OCI-LY1 (cell line): Measurements from ENCODE around the gene PHF2.

ENCODE experiments used
- H2AFZ ChIP-seq: fragments of 200-600 bp; sonication (generic), shearing (Covaris generic); 2 replicates; pipeline ENCODE4 v1.6.0; 2014; ENCODE audit warnings: antibody characterized with exemption, mild to moderate bottlenecking, low read length
- H3F3A ChIP-seq: fragments of 200-600 bp; sonication (generic), shearing (Covaris generic); 2 replicates; pipeline ENCODE4 v1.6.0; 2014; ENCODE audit warnings: mild to moderate bottlenecking, antibody characterized with exemption, low read length, moderate library complexity; ENCODE audit not compliant: insufficient read depth
- H3K27ac ChIP-seq: fragments of 200-600 bp; sonication (generic); 2 replicates; pipeline ENCODE4 v1.5.1; 2014; ENCODE audit warnings: low read length, mixed run types, mild to moderate bottlenecking, low read depth; ENCODE audit not compliant: poor library complexity, severe bottlenecking
- H3K27me3 ChIP-seq: fragments of 200-600 bp; sonication (generic); 2 replicates; pipeline ENCODE4 v1.6.0; 2014; ENCODE audit warnings: antibody characterized with exemption, mild to moderate bottlenecking, low read length, moderate library complexity; ENCODE audit not compliant: insufficient read depth
- H3K36me3 ChIP-seq: fragments of 200-600 bp; sonication (generic); 2 replicates; pipeline ENCODE4 v1.6.1; 2014; ENCODE audit warnings: mild to moderate bottlenecking, antibody characterized with exemption, low read length, moderate library complexity, mixed read lengths; ENCODE audit not compliant: insufficient read depth
- H3K4me1 ChIP-seq: fragments of 200-600 bp; sonication (generic); 2 replicates; pipeline ENCODE4 v1.5.1; 2014; ENCODE audit warnings: mild to moderate bottlenecking, low read length, moderate library complexity; ENCODE audit not compliant: insufficient read depth, severe bottlenecking
- H3K4me2 ChIP-seq: fragments of 200-600 bp; sonication (generic), shearing (Covaris generic); 2 replicates; pipeline ENCODE4 v1.6.1; 2014; ENCODE audit warnings: low read length
- H3K4me3 ChIP-seq: fragments of 200-600 bp; sonication (generic); 2 replicates; pipeline ENCODE4 v1.5.1; 2014; ENCODE audit warnings: low read length, low read depth, mild to moderate bottlenecking, mixed read lengths; ENCODE audit not compliant: poor library complexity, severe bottlenecking
- H3K79me2 ChIP-seq: fragments of 200-600 bp; shearing (Covaris generic); 2 replicates; pipeline ENCODE4 v1.6.1; 2016; ENCODE audit warnings: mixed run types, low read length, mixed read lengths; ENCODE audit not compliant: insufficient read depth
- H3K9ac ChIP-seq: fragments of 200-600 bp; sonication (generic), shearing (Covaris generic); 2 replicates; pipeline ENCODE4 v1.6.1; 2014; ENCODE audit warnings: mild to moderate bottlenecking, low read length, mixed read lengths
- H3K9me2 ChIP-seq: fragments of 200-600 bp; sonication (generic), shearing (Covaris generic); 2 replicates; pipeline ENCODE4 v1.6.1; 2014; ENCODE audit warnings: low read depth, mild to moderate bottlenecking, low read length, mixed read lengths
- H3K9me3 ChIP-seq: fragments of 200-600 bp; shearing (Covaris generic); 2 replicates; pipeline ENCODE4 v1.6.1; 2014; ENCODE audit warnings: low read length, mixed read lengths
- H4K20me1 ChIP-seq: fragments of 200-600 bp; sonication (generic), shearing (Covaris generic); 2 replicates; pipeline ENCODE4 v1.6.0; 2016; ENCODE audit warnings: mild to moderate bottlenecking, low read length; ENCODE audit not compliant: insufficient read depth
- EZH2 ChIP-seq: fragments of 200-600 bp; sonication (generic), shearing (Covaris generic); IDR thresholded peaks from 2 replicates; pipeline ENCODE4 v1.8.0; 2017; ENCODE audit warnings: borderline replicate concordance, mixed run types, mild to moderate bottlenecking, antibody characterized with exemption, low read length, moderate library complexity, mixed read lengths
- TF ChIP-seq, protein P1 (sequence below): fragments of 200-600 bp; sonication (generic), shearing (Covaris generic); IDR thresholded peaks from 2 replicates; pipeline ENCODE4 v1.5.1; 2017; ENCODE audit warnings: mild to moderate bottlenecking, antibody characterized with exemption, low read length, moderate library complexity, mixed read lengths

The PHF2 gene

DNA sequence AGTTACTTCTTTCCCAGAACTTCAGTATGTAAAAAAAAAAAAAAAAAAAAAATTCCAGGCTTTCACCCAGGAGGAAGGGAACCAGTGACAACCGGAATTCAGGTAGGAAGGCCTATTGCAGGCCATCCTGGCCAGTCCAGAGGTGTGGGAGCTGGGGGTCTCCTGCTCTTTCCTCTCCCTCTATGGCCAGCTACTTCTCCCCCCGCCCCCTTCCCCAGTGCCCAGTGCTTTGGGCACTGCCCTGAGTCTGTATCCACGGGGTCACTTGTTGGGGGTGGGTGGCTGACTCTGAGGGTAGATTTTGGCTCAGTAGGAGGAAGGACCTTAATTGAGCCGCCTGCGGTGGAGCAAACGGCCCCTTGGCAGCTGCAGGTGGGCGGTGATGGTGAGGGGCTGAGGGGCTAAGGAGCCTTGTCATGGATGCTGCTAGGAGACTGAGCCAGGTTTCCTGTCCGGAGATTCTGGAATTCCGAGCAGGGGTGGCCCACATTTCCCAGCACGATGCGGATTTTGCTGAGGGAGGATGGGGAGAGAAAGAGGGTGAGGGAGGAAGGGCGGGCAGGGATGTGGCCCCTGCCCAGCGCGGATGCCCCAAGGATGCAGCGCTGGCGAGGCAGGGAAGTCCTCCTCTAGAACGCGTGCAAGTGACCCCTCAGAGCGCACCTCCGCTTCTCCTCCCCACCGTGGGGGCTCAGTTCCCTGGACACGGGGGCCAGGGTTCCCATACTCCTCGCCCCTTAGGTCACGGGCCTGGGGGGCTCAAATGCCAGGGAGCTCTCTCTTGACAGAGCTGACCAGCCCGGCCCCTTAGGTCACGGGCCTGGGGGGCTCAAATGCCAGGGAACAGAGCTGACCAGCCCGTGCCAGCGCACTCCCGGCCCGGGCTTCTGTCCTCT lies 1.2 kb upstream of the PHF2 start:
- H4K20me1 ChIP-seq = no peaks in the 10 kb centered on the region
- H3K4me2 ChIP-seq = peak overlapping the region; percentile 86
- H3K36me3 ChIP-seq = peaks cover 7% of the 10 kb centered on the region; the same call in 1 of the 2 replicates
- H3K27me3 ChIP-seq = peaks cover 4% of the 10 kb centered on the region; the same call in 1 of the 2 replicates
- no peaks in the 10 kb centered on the region for H3K79me2 ChIP-seq
- no peak overlapping the region for H3K27ac ChIP-seq
- 0 out of 2 replicates have a peak, but pooled peaks cover 4% of the 10 kb centered on the region for H3K9me3 ChIP-seq
- H3F3A ChIP-seq = no peaks in the 10 kb centered on the region
- H3K9ac ChIP-seq = peak overlapping the region; percentile 96
- H3K4me1 ChIP-seq = peaks cover 21% of the 10 kb centered on the region
- H2AFZ ChIP-seq = no peak overlapping the region
- no peaks in the 10 kb centered on the region for H3K9me2 ChIP-seq
- TF ChIP-seq EZH2 = no peak
- TF ChIP-seq, protein P1, sequence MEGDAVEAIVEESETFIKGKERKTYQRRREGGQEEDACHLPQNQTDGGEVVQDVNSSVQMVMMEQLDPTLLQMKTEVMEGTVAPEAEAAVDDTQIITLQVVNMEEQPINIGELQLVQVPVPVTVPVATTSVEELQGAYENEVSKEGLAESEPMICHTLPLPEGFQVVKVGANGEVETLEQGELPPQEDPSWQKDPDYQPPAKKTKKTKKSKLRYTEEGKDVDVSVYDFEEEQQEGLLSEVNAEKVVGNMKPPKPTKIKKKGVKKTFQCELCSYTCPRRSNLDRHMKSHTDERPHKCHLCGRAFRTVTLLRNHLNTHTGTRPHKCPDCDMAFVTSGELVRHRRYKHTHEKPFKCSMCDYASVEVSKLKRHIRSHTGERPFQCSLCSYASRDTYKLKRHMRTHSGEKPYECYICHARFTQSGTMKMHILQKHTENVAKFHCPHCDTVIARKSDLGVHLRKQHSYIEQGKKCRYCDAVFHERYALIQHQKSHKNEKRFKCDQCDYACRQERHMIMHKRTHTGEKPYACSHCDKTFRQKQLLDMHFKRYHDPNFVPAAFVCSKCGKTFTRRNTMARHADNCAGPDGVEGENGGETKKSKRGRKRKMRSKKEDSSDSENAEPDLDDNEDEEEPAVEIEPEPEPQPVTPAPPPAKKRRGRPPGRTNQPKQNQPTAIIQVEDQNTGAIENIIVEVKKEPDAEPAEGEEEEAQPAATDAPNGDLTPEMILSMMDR = no peak
- H3K4me3 ChIP-seq = peak overlapping the region; percentile 91

DNA sequence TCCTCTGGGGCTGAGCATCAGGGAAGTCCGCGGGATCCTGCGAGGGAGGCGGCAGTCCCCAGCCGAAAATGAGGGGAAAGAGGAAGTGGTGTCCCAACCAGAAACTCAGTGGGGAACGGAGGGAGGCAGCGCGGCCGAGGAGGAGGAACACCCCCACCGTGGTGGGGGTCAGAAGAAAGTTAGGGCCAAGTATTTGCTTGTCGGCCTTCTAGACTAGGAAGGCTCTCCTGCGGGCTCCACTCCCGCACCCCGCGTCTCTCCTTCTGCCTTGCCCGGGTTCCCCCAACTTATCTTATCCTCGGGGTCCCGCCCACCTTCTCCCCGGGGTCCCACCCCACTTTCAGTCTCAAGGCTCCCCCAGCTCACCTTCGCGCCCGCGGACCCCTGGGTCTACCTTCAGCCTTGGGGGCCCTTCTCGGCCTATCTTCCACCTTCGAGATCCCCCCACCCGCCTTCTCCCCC lies 557 bp upstream of the PHF2 start:
- Histone ChIP-seq H3K4me1 (peaks cover 21% of the 10 kb centered on the region), H3K9me2 (no peaks in the 10 kb centered on the region), H3K9me3 (0 out of 2 replicates have a peak, but pooled peaks cover 3% of the 10 kb centered on the region), H3K9ac (peak overlapping the region; percentile 96), H4K20me1 (no peaks in the 10 kb centered on the region), H3K79me2 (no peaks in the 10 kb centered on the region), H2AFZ (no peak overlapping the region), H3K4me3 (peak overlapping the region; percentile 91), H3K27ac (no peak overlapping the region), H3K36me3 (peaks cover 4% of the 10 kb centered on the region; the same call in 1 of the 2 replicates), H3K27me3 (peaks cover 4% of the 10 kb centered on the region; the same call in 1 of the 2 replicates), H3K4me2 (peak overlapping the region; percentile 86), H3F3A (no peaks in the 10 kb centered on the region)
- TF ChIP-seq EZH2 = no peak
- TF ChIP-seq, protein P1 = no peak

- Histone ChIP-seq H4K20me1 (no peaks in the 10 kb centered on the region), H3K27ac (no peak overlapping the region), H3F3A (no peaks in the 10 kb centered on the region), H3K9me3 (no peaks in the 10 kb centered on the region), H3K36me3 (no peaks in the 10 kb centered on the region; the same call in 1 of the 2 replicates), H3K79me2 (no peaks in the 10 kb centered on the region), H2AFZ (no peak overlapping the region), H3K4me2 (peak overlapping the region; percentile 67), H3K4me3 (peak overlapping the region; percentile 71), H3K9me2 (no peaks in the 10 kb centered on the region), H3K9ac (peak overlapping the region; percentile 71), H3K27me3 (peaks cover 4% of the 10 kb centered on the region; the same call in 1 of the 2 replicates), H3K4me1 (peaks cover 21% of the 10 kb centered on the region)
- TF ChIP-seq, protein P1 = no peak
- no peak for TF ChIP-seq EZH2
Measured at GRCh38 chr9:93577078-93577974, 942 bp downstream of the PHF2 start.
